Stimulated activated CD8-positive, alpha-beta memory T cell treated with anti-CD3 and anti-CD28 coated beads, Interleukin-12 subunit alpha, Interleukin-12 subunit beta, amount 100 ng/mL, for 24 hours (primary cell): ENCODE data around the gene ADIPOQ.
"Not testable (repeated sequence)": the region's sequence is repeated elsewhere in the genome, so short reads cannot be mapped to it uniquely, and the experiment has no call there.

ENCODE experiments used
- DNase-seq: peaks from one replicate; pipeline ENCODE4 v3.0.0-alpha.2; 2020; ENCODE audit errors: extremely low read depth

ADIPOQ gene

GRCh38 chr3:186842426-186843038, at the start of gene ADIPOQ:
ADIPOQ (plus strand) TSS chr3:186842710; CDS start chr3:186853059, 10,349 bp downstream.
- DNase-seq = no peak

GRCh38 chr3:186798239-186798874, 44.2 kb upstream of the ADIPOQ start:
- DNase-seq = no peak

GRCh38 chr3:186800285-186800684, 42.2 kb upstream of the ADIPOQ start:
- DNase-seq = no peak

- no peak for DNase-seq
Measured at GRCh38 chr3:186802701-186803100, 39.8 kb upstream of the ADIPOQ start.

GRCh38 chr3:186803447-186803846, 39.1 kb upstream of the ADIPOQ start:
- DNase-seq = not testable (repeated sequence)

GRCh38 chr3:186806089-186807055, 36.1 kb upstream of the ADIPOQ start, which contains the start of gene RFC4:
RFC4 (minus strand) TSS chr3:186806482; CDS start chr3:186804713, 1,769 bp downstream.
- no peak for DNase-seq

GRCh38 chr3:186807231-186807630, 35.3 kb upstream of the ADIPOQ start:
- no peak for DNase-seq

- no peak for DNase-seq
Measured at GRCh38 chr3:186810336-186810996, 32.0 kb upstream of the ADIPOQ start.

- DNase-seq = not testable (repeated sequence)
Measured at GRCh38 chr3:186811313-186811712, 31.2 kb upstream of the ADIPOQ start.

GRCh38 chr3:186814100-186814499, 28.4 kb upstream of the ADIPOQ start:
- no peak for DNase-seq

- DNase-seq = no peak
Measured at GRCh38 chr3:186815435-186815834, 27.1 kb upstream of the ADIPOQ start.

GRCh38 chr3:186818516-186818915, 24.0 kb upstream of the ADIPOQ start:
- DNase-seq = no peak

GRCh38 chr3:186818956-186819355, 23.6 kb upstream of the ADIPOQ start:
- DNase-seq = no peak

GRCh38 chr3:186821429-186822387, 20.8 kb upstream of the ADIPOQ start:
- no peak for DNase-seq

- not testable (repeated sequence) for DNase-seq
Measured at GRCh38 chr3:186822388-186822759, 20.1 kb upstream of the ADIPOQ start.

- no peak for DNase-seq
Measured at GRCh38 chr3:186823386-186823785, 19.1 kb upstream of the ADIPOQ start.

- no peak for DNase-seq
Measured at GRCh38 chr3:186824430-186825139, 17.9 kb upstream of the ADIPOQ start.

- peak; percentile 21 for DNase-seq
Measured at GRCh38 chr3:186825294-186825821, 17.2 kb upstream of the ADIPOQ start.

GRCh38 chr3:186825872-186826409, 16.6 kb upstream of the ADIPOQ start:
- DNase-seq = no peak
